NCI-H2196 (cell line): Measurements from ENCODE around the gene MX1.

ENCODE experiments used
- DNase-seq: peaks from one replicate; lab custom pipeline; 2025; ENCODE audit not compliant: unreplicated experiment; lab: John Stamatoyannopoulos, UW

MX1 gene

GRCh38 chr21:41425954-41426675 lies at the start of gene MX1:
MX1 (plus strand) TSS chr21:41426239; CDS start chr21:41432071, 5,832 bp downstream.
- no peak for DNase-seq

- DNase-seq = no peak
These were observed 48.3 kb upstream of the MX1 start for GRCh38 chr21:41377715-41378114.

GRCh38 chr21:41378849-41379248 lies 47.2 kb upstream of the MX1 start:
- no peak for DNase-seq

GRCh38 chr21:41379901-41380300 lies 46.1 kb upstream of the MX1 start:
- no peak for DNase-seq

GRCh38 chr21:41381731-41382130 lies 44.3 kb upstream of the MX1 start:
- no peak for DNase-seq

- no peak for DNase-seq
These were observed 38.8 kb upstream of the MX1 start for GRCh38 chr21:41387042-41387819.

- no peak for DNase-seq
These were observed 38.2 kb upstream of the MX1 start for GRCh38 chr21:41387824-41388223.

GRCh38 chr21:41388259-41388658 lies 37.8 kb upstream of the MX1 start:
- DNase-seq = no peak

GRCh38 chr21:41390043-41390639 lies 35.9 kb upstream of the MX1 start:
- DNase-seq = no peak

- DNase-seq = no peak
These were observed 32.1 kb upstream of the MX1 start for GRCh38 chr21:41393876-41394465.

GRCh38 chr21:41396558-41397075 lies 29.4 kb upstream of the MX1 start:
- no peak for DNase-seq

- DNase-seq = no peak
These were observed 28.6 kb upstream of the MX1 start for GRCh38 chr21:41397471-41397891.

GRCh38 chr21:41398251-41398650 lies 27.8 kb upstream of the MX1 start:
- DNase-seq = no peak

- no peak for DNase-seq
These were observed 27.2 kb upstream of the MX1 start for GRCh38 chr21:41398831-41399230.

- no peak for DNase-seq
These were observed 26.7 kb upstream of the MX1 start for GRCh38 chr21:41399246-41399800.

GRCh38 chr21:41402231-41402630 lies 23.8 kb upstream of the MX1 start:
- no peak for DNase-seq

- no peak for DNase-seq
These were observed 23.2 kb upstream of the MX1 start for GRCh38 chr21:41402796-41403195.

- DNase-seq = no peak
These were observed 22.7 kb upstream of the MX1 start for GRCh38 chr21:41403331-41403730.

GRCh38 chr21:41403966-41404365 lies 22.1 kb upstream of the MX1 start:
- DNase-seq = no peak

- no peak for DNase-seq
These were observed 20.7 kb upstream of the MX1 start for GRCh38 chr21:41405321-41405720.

GRCh38 chr21:41406340-41406739 lies 19.7 kb upstream of the MX1 start:
- DNase-seq = no peak
